HEK293 (cell line): ENCODE data around the gene GPX4.

ENCODE experiments used
- GLIS2 ChIP-seq: fragments of 450-650 bp; formaldehyde crosslinking; IDR thresholded peaks from 2 replicates; pipeline ENCODE4 v1.5.1; 2016; ENCODE audit warnings: missing biosample characterization, missing genetic modification characterization
- HOXC10 ChIP-seq: sonication (generic); formaldehyde crosslinking; IDR thresholded peaks from 2 replicates; pipeline ENCODE4 v1.8.1; 2023; ENCODE audit warnings: mild to moderate bottlenecking, missing genetic modification reagents
- KLF1 ChIP-seq: fragments of 450-650 bp; formaldehyde crosslinking; IDR thresholded peaks from 2 replicates; pipeline ENCODE4 v1.5.1; 2016; ENCODE audit warnings: missing biosample characterization, missing genetic modification characterization
- MZF1 ChIP-seq: fragments of 450-650 bp; formaldehyde crosslinking; IDR thresholded peaks from 2 replicates; pipeline ENCODE4 v1.5.1; 2017; ENCODE audit warnings: missing biosample characterization, missing genetic modification characterization, borderline replicate concordance
- SETDB1 ChIP-seq: IDR thresholded peaks from one replicate; pipeline ENCODE4 v1.6.1; 2017; ENCODE audit warnings: mild to moderate bottlenecking, low read length, moderate library complexity, mixed read lengths; ENCODE audit not compliant: insufficient read length
- ZBTB21 ChIP-seq: fragments of 450-650 bp; formaldehyde crosslinking; IDR thresholded peaks from 2 replicates; pipeline ENCODE4 v1.5.1; 2017; ENCODE audit warnings: missing biosample characterization, missing genetic modification characterization
- ZFP3 ChIP-seq: fragments of 450-650 bp; formaldehyde crosslinking; IDR thresholded peaks from 2 replicates; pipeline ENCODE4 v1.5.1; 2016; ENCODE audit warnings: low read depth, missing biosample characterization, missing genetic modification characterization
- ZFP41 ChIP-seq: fragments of 450-650 bp; formaldehyde crosslinking; IDR thresholded peaks from 2 replicates; pipeline ENCODE4 v1.5.1; 2016; ENCODE audit warnings: missing biosample characterization, missing genetic modification characterization, borderline replicate concordance
- ZNF16 ChIP-seq: fragments of 450-650 bp; formaldehyde crosslinking; IDR thresholded peaks from 2 replicates; pipeline ENCODE4 v1.5.1; 2016; ENCODE audit warnings: low read depth, missing biosample characterization, missing genetic modification characterization
- ZNF214 ChIP-seq: fragments of 450-650 bp; formaldehyde crosslinking; IDR thresholded peaks from 2 replicates; pipeline ENCODE4 v1.5.1; 2017; ENCODE audit warnings: missing biosample characterization, mild to moderate bottlenecking, missing genetic modification characterization, borderline replicate concordance
- ZNF311 ChIP-seq: fragments of 450-650 bp; formaldehyde crosslinking; IDR thresholded peaks from 2 replicates; pipeline ENCODE4 v1.5.1; 2017; ENCODE audit warnings: missing biosample characterization, missing genetic modification characterization, borderline replicate concordance
- ZNF324 ChIP-seq: fragments of 450-650 bp; formaldehyde crosslinking; IDR thresholded peaks from 2 replicates; pipeline ENCODE4 v1.5.1; 2016; ENCODE audit warnings: missing biosample characterization, missing genetic modification characterization
- ZNF335 ChIP-seq: fragments of 450-650 bp; formaldehyde crosslinking; conservative IDR thresholded peaks from 2 replicates; pipeline ENCODE4 v1.5.1; 2016; ENCODE audit warnings: missing biosample characterization, missing genetic modification characterization
- ZNF37A ChIP-seq: fragments of 450-650 bp; IDR thresholded peaks from 2 replicates; pipeline ENCODE4 v1.5.1; 2018; ENCODE audit warnings: missing biosample characterization, missing genetic modification characterization
- ZNF391 ChIP-seq: fragments of 450-650 bp; formaldehyde crosslinking; IDR thresholded peaks from 2 replicates; pipeline ENCODE4 v1.5.1; 2016; ENCODE audit warnings: low read depth, missing biosample characterization, missing genetic modification characterization, borderline replicate concordance
- ZNF510 ChIP-seq: fragments of 450-650 bp; formaldehyde crosslinking; IDR thresholded peaks from 2 replicates; pipeline ENCODE4 v1.5.1; 2018; ENCODE audit warnings: mild to moderate bottlenecking, missing genetic modification characterization, missing biosample characterization; ENCODE audit not compliant: insufficient replicate concordance
- ZNF529 ChIP-seq: fragments of 450-650 bp; formaldehyde crosslinking; IDR thresholded peaks from 2 replicates; pipeline ENCODE4 v1.5.1; 2017; ENCODE audit warnings: missing genetic modification characterization, missing biosample characterization; ENCODE audit not compliant: insufficient replicate concordance
- ZNF548 ChIP-seq: fragments of 450-650 bp; formaldehyde crosslinking; IDR thresholded peaks from 2 replicates; pipeline ENCODE4 v1.5.1; 2016; ENCODE audit warnings: missing biosample characterization, missing genetic modification characterization
- ZNF677 ChIP-seq: fragments of 450-650 bp; IDR thresholded peaks from 2 replicates; pipeline ENCODE4 v1.5.0; 2018; ENCODE audit warnings: missing biosample characterization, mild to moderate bottlenecking, missing genetic modification characterization, moderate library complexity
- ZNF747 ChIP-seq: fragments of 450-650 bp; formaldehyde crosslinking; IDR thresholded peaks from 2 replicates; pipeline ENCODE4 v1.5.1; 2016; ENCODE audit warnings: missing biosample characterization, missing genetic modification characterization
- ZNF776 ChIP-seq: fragments of 450-650 bp; formaldehyde crosslinking; IDR thresholded peaks from 2 replicates; pipeline ENCODE4 v1.5.0; 2017; ENCODE audit warnings: missing biosample characterization, missing genetic modification characterization, borderline replicate concordance
- TF ChIP-seq, protein P1 (sequence below): fragments of 450-650 bp; formaldehyde crosslinking; IDR thresholded peaks from 2 replicates; pipeline ENCODE4 v1.5.1; 2017; ENCODE audit warnings: missing biosample characterization, missing genetic modification characterization
- TF ChIP-seq, protein P2 (sequence below): fragments of 450-650 bp; formaldehyde crosslinking; conservative IDR thresholded peaks from 2 replicates; pipeline ENCODE4 v1.5.1; 2016; ENCODE audit warnings: low read depth, missing biosample characterization, missing genetic modification characterization
- TF ChIP-seq, protein P3 (sequence below): fragments of 450-650 bp; IDR thresholded peaks from 2 replicates; pipeline ENCODE4 v1.5.1; 2018; ENCODE audit warnings: missing biosample characterization, missing genetic modification characterization
- TF ChIP-seq, protein P4 (sequence below): fragments of 450-650 bp; formaldehyde crosslinking; IDR thresholded peaks from 2 replicates; pipeline ENCODE4 v1.5.0; 2017; ENCODE audit warnings: missing biosample characterization, missing genetic modification characterization, borderline replicate concordance
- TF ChIP-seq, protein P5 (sequence below): sonication (generic); formaldehyde crosslinking; IDR thresholded peaks from 2 replicates; pipeline ENCODE4 v1.8.1; 2022; ENCODE audit warnings: mild to moderate bottlenecking, moderate library complexity, missing genetic modification reagents
- TF ChIP-seq, protein P6 (sequence below): fragments of 450-650 bp; formaldehyde crosslinking; IDR thresholded peaks from 2 replicates; pipeline ENCODE4 v1.5.1; 2016; ENCODE audit warnings: missing biosample characterization, missing genetic modification characterization

Gene GPX4

DNA sequence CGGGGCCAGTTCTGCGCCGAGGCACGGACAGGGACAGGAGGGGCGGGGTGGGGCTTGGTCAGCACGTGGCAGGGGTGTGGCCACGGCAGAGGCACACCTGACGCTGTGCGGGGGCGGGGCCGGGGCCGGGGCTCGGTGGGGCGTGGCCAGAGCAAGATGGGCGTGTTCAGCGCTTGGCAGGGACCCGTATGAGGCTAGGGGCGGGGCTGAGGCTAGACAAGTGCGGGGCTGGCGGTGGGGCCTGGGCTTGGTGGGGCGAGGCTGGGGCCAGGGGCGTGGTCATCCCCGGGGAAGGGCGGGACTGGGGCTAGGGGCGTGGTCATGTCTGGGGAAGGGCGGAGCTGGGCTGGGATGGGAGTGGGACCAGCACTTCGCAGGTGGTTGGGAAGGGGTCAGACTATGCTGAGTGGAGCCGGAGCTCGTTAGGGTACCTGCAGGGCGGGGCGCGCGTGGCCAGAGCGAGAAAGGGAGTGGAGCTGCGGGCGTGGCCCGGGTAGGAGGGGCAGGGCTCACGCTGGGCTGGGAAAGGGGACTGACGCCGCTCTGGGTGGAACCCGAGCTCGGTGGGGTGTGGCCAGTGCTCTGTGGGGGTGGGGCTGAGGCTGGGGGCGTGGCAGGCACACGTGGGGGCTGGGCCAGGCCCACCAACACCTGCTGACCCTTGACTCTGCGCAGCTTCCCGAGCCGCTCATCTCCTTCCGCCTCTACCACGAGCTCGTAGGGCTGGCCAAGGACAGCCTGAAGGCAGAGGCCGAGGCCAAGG is 21.4 kb upstream of the GPX4 start (continued):
- TF ChIP-seq, protein P1, sequence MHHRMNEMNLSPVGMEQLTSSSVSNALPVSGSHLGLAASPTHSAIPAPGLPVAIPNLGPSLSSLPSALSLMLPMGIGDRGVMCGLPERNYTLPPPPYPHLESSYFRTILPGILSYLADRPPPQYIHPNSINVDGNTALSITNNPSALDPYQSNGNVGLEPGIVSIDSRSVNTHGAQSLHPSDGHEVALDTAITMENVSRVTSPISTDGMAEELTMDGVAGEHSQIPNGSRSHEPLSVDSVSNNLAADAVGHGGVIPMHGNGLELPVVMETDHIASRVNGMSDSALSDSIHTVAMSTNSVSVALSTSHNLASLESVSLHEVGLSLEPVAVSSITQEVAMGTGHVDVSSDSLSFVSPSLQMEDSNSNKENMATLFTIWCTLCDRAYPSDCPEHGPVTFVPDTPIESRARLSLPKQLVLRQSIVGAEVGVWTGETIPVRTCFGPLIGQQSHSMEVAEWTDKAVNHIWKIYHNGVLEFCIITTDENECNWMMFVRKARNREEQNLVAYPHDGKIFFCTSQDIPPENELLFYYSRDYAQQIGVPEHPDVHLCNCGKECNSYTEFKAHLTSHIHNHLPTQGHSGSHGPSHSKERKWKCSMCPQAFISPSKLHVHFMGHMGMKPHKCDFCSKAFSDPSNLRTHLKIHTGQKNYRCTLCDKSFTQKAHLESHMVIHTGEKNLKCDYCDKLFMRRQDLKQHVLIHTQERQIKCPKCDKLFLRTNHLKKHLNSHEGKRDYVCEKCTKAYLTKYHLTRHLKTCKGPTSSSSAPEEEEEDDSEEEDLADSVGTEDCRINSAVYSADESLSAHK (tag by site-specific recombination): no peak
- TF ChIP-seq MZF1 (no peak), ZNF37A (tag by site-specific recombination) (no peak), ZNF747 (tag by site-specific recombination) (no peak), ZNF214 (tag by site-specific recombination) (no peak), ZNF677 (tag by site-specific recombination) (no peak), ZNF548 (no peak), KLF1 (tag by site-specific recombination) (peak; percentile 100), ZNF324 (tag by site-specific recombination) (0 out of 2 replicates have a peak, but pooled peaks have one; percentile 22), ZBTB21 (tag by site-specific recombination) (no peak), ZNF776 (tag by site-specific recombination) (no peak), ZNF510 (no peak), ZNF529 (no peak), ZNF311 (tag by site-specific recombination) (no peak), GLIS2 (tag by site-specific recombination) (peak; percentile 46; the same call in 1 of the 2 replicates), SETDB1 (no peak), ZFP3 (no peak), HOXC10 (CRISPR knock-in tag) (no peak), ZFP41 (no peak), ZNF16 (tag by site-specific recombination) (no peak), ZNF391 (tag by site-specific recombination) (no peak), ZNF335 (tag by site-specific recombination) (no peak; the same call in 1 of the 2 replicates)
- TF ChIP-seq, protein P2, sequence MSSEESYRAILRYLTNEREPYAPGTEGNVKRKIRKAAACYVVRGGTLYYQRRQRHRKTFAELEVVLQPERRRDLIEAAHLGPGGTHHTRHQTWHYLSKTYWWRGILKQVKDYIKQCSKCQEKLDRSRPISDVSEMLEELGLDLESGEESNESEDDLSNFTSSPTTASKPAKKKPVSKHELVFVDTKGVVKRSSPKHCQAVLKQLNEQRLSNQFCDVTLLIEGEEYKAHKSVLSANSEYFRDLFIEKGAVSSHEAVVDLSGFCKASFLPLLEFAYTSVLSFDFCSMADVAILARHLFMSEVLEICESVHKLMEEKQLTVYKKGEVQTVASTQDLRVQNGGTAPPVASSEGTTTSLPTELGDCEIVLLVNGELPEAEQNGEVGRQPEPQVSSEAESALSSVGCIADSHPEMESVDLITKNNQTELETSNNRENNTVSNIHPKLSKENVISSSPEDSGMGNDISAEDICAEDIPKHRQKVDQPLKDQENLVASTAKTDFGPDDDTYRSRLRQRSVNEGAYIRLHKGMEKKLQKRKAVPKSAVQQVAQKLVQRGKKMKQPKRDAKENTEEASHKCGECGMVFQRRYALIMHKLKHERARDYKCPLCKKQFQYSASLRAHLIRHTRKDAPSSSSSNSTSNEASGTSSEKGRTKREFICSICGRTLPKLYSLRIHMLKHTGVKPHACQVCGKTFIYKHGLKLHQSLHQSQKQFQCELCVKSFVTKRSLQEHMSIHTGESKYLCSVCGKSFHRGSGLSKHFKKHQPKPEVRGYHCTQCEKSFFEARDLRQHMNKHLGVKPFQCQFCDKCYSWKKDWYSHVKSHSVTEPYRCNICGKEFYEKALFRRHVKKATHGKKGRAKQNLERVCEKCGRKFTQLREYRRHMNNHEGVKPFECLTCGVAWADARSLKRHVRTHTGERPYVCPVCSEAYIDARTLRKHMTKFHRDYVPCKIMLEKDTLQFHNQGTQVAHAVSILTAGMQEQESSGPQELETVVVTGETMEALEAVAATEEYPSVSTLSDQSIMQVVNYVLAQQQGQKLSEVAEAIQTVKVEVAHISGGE (tag by site-specific recombination): no peak
- TF ChIP-seq, protein P3, sequence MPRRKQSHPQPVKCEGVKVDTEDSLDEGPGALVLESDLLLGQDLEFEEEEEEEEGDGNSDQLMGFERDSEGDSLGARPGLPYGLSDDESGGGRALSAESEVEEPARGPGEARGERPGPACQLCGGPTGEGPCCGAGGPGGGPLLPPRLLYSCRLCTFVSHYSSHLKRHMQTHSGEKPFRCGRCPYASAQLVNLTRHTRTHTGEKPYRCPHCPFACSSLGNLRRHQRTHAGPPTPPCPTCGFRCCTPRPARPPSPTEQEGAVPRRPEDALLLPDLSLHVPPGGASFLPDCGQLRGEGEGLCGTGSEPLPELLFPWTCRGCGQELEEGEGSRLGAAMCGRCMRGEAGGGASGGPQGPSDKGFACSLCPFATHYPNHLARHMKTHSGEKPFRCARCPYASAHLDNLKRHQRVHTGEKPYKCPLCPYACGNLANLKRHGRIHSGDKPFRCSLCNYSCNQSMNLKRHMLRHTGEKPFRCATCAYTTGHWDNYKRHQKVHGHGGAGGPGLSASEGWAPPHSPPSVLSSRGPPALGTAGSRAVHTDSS: no peak
- TF ChIP-seq, protein P4, sequence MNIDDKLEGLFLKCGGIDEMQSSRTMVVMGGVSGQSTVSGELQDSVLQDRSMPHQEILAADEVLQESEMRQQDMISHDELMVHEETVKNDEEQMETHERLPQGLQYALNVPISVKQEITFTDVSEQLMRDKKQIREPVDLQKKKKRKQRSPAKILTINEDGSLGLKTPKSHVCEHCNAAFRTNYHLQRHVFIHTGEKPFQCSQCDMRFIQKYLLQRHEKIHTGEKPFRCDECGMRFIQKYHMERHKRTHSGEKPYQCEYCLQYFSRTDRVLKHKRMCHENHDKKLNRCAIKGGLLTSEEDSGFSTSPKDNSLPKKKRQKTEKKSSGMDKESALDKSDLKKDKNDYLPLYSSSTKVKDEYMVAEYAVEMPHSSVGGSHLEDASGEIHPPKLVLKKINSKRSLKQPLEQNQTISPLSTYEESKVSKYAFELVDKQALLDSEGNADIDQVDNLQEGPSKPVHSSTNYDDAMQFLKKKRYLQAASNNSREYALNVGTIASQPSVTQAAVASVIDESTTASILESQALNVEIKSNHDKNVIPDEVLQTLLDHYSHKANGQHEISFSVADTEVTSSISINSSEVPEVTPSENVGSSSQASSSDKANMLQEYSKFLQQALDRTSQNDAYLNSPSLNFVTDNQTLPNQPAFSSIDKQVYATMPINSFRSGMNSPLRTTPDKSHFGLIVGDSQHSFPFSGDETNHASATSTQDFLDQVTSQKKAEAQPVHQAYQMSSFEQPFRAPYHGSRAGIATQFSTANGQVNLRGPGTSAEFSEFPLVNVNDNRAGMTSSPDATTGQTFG (tag by site-specific recombination): no peak
- TF ChIP-seq, protein P5, sequence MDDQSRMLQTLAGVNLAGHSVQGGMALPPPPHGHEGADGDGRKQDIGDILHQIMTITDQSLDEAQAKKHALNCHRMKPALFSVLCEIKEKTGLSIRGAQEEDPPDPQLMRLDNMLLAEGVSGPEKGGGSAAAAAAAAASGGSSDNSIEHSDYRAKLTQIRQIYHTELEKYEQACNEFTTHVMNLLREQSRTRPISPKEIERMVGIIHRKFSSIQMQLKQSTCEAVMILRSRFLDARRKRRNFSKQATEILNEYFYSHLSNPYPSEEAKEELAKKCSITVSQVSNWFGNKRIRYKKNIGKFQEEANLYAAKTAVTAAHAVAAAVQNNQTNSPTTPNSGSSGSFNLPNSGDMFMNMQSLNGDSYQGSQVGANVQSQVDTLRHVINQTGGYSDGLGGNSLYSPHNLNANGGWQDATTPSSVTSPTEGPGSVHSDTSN (CRISPR knock-in tag): no peak
- TF ChIP-seq, protein P6, sequence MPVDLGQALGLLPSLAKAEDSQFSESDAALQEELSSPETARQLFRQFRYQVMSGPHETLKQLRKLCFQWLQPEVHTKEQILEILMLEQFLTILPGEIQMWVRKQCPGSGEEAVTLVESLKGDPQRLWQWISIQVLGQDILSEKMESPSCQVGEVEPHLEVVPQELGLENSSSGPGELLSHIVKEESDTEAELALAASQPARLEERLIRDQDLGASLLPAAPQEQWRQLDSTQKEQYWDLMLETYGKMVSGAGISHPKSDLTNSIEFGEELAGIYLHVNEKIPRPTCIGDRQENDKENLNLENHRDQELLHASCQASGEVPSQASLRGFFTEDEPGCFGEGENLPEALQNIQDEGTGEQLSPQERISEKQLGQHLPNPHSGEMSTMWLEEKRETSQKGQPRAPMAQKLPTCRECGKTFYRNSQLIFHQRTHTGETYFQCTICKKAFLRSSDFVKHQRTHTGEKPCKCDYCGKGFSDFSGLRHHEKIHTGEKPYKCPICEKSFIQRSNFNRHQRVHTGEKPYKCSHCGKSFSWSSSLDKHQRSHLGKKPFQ (tag by site-specific recombination): no peak
